Activated naive CD8-positive, alpha-beta T cell treated with anti-CD3 and anti-CD28 coated beads, Interleukin-2, amount 50 U/mL, for 24 hours (primary cell): ENCODE measurements around the gene PDIA5.
"Not testable (repeated sequence)": the region's sequence is repeated elsewhere in the genome, so short reads cannot be mapped to it uniquely, and the experiment has no call there.

Source experiments
- ATAC-seq: fragments of 150-1000 bp; cut with Tn5 transposase; one replicate; pipeline ENCODE4 v1.10.0; 2021
- DNase-seq: peaks from one replicate; pipeline ENCODE4 v3.0.0; 2021
- H3K27ac Mint-ChIP-seq: one replicate; pipeline ENCODE4 v1.8.0; 2021; ENCODE audit warnings: mild to moderate bottlenecking, mixed read lengths
- H3K27me3 Mint-ChIP-seq: one replicate; pipeline ENCODE4 v1.8.0; 2021; ENCODE audit warnings: mixed read lengths
- H3K36me3 Mint-ChIP-seq: one replicate; pipeline ENCODE4 v1.8.0; 2021; ENCODE audit warnings: low read depth, mixed read lengths
- H3K4me1 Mint-ChIP-seq: one replicate; pipeline ENCODE4 v1.8.0; 2021; ENCODE audit warnings: mixed read lengths
- H3K4me3 Mint-ChIP-seq: one replicate; pipeline ENCODE4 v1.8.0; 2021; ENCODE audit warnings: mild to moderate bottlenecking, moderate library complexity, mixed read lengths
- H3K9me3 Mint-ChIP-seq: one replicate; pipeline ENCODE4 v1.8.0; 2021; ENCODE audit warnings: mixed read lengths

PDIA5 gene

DNA sequence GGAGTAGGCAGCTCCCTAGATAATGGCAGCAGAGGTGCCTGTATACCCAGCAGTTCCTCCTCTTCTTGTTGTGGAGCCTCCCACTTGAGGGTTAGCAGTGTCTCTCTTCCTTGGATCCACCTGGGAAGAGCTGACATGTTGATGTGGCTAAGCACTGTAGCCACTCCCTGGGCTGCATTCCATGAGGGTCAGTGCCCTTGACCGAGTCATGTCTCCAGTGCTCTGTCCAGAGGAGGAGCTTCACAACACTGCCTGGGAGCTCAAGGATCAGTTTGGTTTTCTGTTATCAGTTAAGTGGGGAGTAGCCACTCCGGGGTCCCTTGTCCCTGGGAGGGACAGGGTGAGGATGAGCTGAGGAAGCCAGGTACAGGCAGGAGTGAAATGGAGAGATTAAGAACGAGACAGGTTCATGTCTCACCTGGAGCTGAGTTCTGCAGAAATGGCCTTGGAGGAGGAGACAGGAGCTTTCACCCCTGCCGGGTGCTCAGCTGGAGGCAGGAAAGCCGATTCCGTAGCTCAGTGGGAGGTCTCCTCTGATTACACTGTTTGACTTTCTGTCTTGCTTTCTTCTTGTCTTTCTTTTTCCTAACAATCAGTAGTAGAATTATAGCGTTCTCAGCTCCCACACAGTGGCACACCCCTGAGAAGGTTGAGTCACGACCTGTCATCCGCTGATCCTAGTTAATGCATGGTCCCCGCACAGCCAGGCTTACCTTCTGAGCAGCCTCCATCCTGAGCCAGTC lies 77.0 kb downstream of the PDIA5 start:
- no peaks in the 10 kb centered on the region for H3K4me1 Mint-ChIP-seq
- no peak overlapping the region for H3K27ac Mint-ChIP-seq
- H3K9me3 Mint-ChIP-seq = peaks cover under 1% of the 10 kb centered on the region
- DNase-seq (no peak), ATAC-seq (no peak)
- H3K27me3 Mint-ChIP-seq = no peaks in the 10 kb centered on the region
- H3K4me3 Mint-ChIP-seq = no peak overlapping the region
- peaks cover 34% of the 10 kb centered on the region for H3K36me3 Mint-ChIP-seq

DNA sequence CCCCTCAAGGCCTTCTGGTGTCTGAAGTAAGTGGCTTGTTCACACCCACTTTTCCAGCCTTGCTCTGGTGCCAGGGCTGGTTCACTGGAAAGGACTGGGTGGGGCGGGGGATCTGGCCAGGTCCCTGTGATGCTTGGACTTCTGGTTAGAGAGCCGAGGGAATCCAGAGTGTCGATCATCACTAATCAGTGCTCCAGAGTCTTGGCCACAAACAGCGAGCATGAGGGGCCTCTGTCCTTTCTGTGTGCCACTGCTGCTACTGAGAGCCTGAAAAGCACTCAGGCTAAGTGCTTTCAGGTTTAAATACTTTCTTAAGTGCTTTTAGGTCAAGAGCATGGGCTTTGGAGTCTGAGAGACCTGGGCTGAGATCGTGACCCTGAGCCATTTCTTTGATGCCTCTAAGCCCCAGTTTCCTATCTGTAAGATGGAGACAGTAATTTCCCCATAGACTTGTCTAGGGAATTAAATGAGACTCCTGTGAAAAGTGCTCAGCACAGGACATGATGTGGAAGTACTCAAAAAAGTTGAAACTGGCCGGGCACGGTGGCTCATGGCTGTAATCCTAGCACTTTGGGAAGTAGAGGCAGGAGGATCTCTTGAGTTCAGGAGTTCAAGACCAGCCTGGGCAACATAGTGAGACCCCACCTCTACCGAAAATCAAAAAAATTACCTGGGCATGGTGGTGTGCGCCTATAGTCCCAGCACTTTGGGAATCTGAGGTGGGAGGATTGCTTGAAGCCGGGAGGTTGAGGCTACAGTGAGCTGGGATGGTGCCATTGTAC lies 81.1 kb downstream of the PDIA5 start:
- no peak overlapping the region for H3K4me3 Mint-ChIP-seq
- H3K9me3 Mint-ChIP-seq = peaks cover 5% of the 10 kb centered on the region
- peaks cover 62% of the 10 kb centered on the region for H3K36me3 Mint-ChIP-seq
- DNase-seq = no peak
- H3K4me1 Mint-ChIP-seq = no peaks in the 10 kb centered on the region
- no peak for ATAC-seq
- H3K27me3 Mint-ChIP-seq = no peaks in the 10 kb centered on the region
- no peak overlapping the region for H3K27ac Mint-ChIP-seq

DNA sequence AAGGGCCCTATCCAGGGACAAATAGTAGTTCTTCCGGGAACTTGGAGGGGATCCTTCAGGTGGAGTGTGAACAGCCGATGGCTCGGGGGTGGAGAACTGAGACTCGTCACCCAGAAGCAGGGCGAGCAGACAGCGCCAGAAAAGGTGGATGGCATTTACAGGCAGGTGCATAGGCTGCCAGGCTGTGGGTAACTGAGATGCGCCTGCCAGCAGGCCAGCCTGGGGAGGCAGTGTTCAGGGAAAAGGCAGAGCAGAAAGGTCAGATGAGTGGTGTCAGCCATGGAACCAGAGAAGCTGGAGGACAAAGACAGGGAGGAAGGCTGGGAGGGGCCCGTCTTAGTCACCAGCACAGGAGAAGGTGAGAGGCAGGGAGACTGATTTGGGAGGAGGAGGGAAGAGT lies 81.9 kb downstream of the PDIA5 start:
- DNase-seq (no peak), ATAC-seq (no peak)
- Mint-ChIP-seq H3K27me3 (no peaks in the 10 kb centered on the region), H3K4me1 (no peaks in the 10 kb centered on the region), H3K27ac (no peak overlapping the region), H3K4me3 (no peak overlapping the region), H3K36me3 (peaks cover 60% of the 10 kb centered on the region), H3K9me3 (peaks cover 5% of the 10 kb centered on the region)

DNA sequence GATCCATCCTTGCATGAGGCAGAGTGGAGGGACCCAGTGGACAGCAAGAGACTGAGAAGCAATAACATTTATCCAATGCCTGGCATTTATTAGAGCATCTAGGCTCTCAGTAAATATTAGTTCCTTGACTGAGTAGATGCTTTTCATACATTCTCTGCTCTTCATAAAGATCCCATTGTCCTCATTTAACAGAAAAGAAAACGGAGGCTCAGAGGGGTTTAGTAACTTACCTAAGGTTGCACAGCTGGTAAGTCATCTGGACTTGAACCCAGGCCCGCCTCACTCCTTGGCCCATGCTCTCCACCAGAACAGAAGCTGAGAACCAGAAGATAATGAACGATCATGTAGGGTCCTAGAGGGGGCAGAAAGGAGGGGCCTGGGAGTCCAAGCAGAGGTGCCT lies 82.7 kb downstream of the PDIA5 start:
- no peak overlapping the region for H3K27ac Mint-ChIP-seq
- H3K27me3 Mint-ChIP-seq = no peaks in the 10 kb centered on the region
- DNase-seq (no peak), ATAC-seq (no peak)
- peaks cover 5% of the 10 kb centered on the region for H3K9me3 Mint-ChIP-seq
- no peak overlapping the region for H3K4me3 Mint-ChIP-seq
- H3K4me1 Mint-ChIP-seq = no peaks in the 10 kb centered on the region
- H3K36me3 Mint-ChIP-seq = peaks cover 56% of the 10 kb centered on the region

DNA sequence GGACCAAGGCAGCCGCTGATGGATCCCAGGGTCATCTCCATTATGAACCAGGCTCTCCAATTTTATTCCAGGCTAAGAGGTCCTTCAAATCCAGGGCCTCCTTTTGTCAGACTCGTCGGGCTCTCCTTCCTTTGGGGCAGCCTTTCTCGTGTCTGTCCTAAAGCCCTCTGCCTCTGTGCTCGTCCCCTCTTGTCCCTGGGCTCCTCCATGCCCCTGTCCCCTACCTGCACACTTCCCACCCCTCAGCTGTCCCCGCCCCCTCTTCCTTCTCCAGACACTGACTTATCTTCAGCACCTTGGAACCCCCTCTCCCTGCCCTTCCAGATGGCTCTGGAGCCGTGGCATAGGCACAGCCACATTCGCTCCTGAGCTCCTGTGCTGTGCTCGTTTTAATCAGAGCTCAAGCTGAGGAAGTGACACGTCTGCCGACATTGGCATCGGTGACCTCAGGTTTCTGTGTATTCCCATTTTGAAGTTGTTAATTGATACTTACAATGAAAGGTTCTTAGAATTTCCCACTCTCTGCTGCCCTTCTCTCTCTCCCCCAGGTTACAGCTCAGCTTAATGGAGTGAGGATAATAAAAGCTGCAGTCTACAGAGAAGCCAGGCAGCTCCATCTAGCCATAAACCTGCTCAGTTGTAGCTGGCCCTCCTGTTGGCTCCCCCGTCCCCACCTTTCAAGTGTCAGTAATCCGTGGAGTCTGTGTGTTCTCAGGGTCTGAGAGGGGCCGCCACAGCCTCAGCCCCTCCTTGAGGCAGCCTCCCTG lies 83.8 kb downstream of the PDIA5 start:
- no peaks in the 10 kb centered on the region for H3K27me3 Mint-ChIP-seq
- H3K27ac Mint-ChIP-seq = no peak overlapping the region
- DNase-seq (no peak), ATAC-seq (no peak)
- H3K36me3 Mint-ChIP-seq = peaks cover 55% of the 10 kb centered on the region
- peaks cover 5% of the 10 kb centered on the region for H3K9me3 Mint-ChIP-seq
- H3K4me1 Mint-ChIP-seq = no peaks in the 10 kb centered on the region
- no peak overlapping the region for H3K4me3 Mint-ChIP-seq

DNA sequence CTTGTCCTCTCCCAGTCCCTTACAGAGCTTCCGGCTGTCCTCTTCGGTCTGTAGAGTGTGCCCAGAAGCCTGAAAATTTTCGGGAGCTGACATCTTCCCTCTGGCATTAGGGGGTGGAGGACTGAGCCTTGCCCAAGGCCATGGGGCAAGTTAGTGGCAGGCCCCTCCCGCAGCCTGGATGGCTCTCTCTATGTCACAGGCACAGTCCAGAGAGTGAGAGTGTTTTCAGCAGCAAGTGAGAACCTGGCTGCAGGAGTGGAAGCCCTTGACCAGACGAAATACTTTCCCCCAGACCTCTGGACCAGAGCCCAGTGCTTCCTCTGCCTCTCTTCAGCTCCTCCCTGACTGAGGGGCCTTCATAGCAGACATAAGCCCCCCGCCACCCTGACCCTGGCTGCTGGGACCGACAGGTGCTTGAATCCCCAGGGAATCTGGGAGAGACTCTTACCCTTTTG lies 84.5 kb downstream of the PDIA5 start:
- peaks cover 50% of the 10 kb centered on the region for H3K36me3 Mint-ChIP-seq
- no peak overlapping the region for H3K4me3 Mint-ChIP-seq
- no peaks in the 10 kb centered on the region for H3K4me1 Mint-ChIP-seq
- no peak for ATAC-seq
- no peaks in the 10 kb centered on the region for H3K27me3 Mint-ChIP-seq
- no peak overlapping the region for H3K27ac Mint-ChIP-seq
- DNase-seq = no peak
- H3K9me3 Mint-ChIP-seq = peaks cover 5% of the 10 kb centered on the region

DNA sequence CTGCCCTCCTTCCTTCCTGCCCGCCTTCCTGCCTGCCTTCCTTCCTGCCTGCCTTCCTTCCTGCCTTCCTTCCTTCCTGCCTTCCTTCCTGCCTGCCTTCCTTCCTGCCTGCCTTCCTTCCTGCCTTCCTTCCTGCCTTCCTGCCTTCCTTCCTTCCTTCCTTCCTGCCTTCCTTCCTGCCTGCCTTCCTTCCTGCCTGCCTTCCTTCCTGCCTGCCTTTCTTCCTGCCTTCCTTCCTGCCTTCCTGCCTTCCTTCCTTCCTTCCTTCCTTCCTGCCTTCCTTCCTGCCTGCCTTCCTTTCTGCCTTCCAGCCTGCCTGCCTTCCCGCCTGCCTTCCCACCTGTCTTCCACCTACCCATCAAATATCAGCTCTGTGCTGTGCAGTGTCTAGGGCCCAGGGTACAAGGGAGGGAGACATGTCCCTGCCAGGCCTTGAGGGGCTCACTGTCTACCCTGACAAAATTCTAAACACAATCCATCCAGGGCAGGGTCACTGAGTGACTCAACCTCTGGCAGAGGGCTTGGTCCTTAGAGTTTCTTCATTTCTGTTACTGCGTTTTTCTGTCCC lies 85.1 kb downstream of the PDIA5 start:
- not testable (repeated sequence) for H3K4me1 Mint-ChIP-seq, H3K9me3 Mint-ChIP-seq, ATAC-seq, H3K27ac Mint-ChIP-seq, H3K4me3 Mint-ChIP-seq, DNase-seq, H3K27me3 Mint-ChIP-seq
- peaks cover 49% of the 10 kb centered on the region for H3K36me3 Mint-ChIP-seq

DNA sequence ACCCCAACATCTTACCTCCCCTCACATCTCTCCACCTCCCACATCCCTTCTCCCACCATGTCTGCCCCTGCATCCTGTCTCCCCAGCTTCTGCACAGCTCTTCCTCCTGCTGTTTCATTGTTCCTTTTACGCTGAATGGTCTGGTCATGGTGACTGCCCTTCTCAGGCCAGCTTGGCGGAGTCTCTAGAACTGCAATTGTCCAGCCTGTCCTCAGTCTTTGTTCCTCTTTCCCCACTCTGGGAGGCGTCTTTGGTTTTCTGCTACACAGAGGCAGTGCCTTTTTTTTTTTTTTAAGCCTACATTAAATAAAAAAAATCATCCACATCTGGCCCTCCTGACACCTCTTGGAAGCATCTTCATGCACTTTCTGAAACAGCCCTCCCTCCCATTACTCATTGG lies 85.9 kb downstream of the PDIA5 start:
- no peaks in the 10 kb centered on the region for H3K27me3 Mint-ChIP-seq
- DNase-seq (no peak), ATAC-seq (no peak)
- H3K4me1 Mint-ChIP-seq = no peaks in the 10 kb centered on the region
- peaks cover 47% of the 10 kb centered on the region for H3K36me3 Mint-ChIP-seq
- peaks cover 5% of the 10 kb centered on the region for H3K9me3 Mint-ChIP-seq
- no peak overlapping the region for H3K27ac Mint-ChIP-seq
- H3K4me3 Mint-ChIP-seq = no peak overlapping the region

DNA sequence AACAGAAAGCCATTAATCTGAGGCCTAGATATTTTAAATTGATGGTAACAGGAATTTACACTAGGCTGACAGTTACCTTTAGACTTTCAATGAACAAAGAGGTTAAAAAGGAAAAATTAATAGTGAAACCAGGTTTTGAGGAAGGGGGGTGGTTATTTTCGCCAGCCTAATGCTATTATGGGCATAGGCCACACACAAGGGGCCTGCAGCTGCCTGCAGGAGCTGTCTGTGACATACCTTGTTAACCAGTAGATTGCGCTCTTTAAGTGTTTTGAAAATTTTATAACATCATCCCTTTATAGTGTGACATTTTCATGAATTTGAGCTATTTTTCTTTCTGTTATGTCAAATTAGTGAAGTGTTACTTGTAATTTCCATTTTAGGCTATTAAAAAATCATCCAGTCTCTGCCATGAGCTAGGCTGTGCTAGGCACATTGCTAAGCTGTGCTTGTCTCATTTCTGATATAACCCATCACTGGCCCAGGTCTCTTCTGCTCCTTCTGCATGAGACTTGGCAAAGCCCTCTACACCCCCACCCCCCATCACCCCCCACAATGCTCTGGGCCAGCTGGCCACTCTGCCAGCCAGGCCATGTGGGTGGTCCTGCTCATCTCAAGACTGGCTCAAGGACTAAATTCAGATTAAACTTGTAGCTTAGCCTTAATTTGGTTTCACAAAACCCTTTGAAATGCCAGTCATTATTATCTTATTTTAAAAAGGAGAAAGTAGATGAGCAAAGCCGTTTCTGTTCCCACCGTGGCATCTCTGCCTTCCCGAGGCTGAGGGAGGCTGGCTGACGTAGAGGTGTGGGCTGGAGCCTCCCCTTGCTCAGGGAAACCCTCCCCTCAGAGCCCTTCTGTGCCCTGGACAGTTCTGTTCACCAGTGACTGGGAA lies 86.5 kb downstream of the PDIA5 start:
- ATAC-seq (no peak), DNase-seq (no peak)
- no peak overlapping the region for H3K4me3 Mint-ChIP-seq
- H3K36me3 Mint-ChIP-seq = peaks cover 46% of the 10 kb centered on the region
- peaks cover 5% of the 10 kb centered on the region for H3K9me3 Mint-ChIP-seq
- no peak overlapping the region for H3K27ac Mint-ChIP-seq
- H3K4me1 Mint-ChIP-seq = no peaks in the 10 kb centered on the region
- H3K27me3 Mint-ChIP-seq = no peaks in the 10 kb centered on the region

DNA sequence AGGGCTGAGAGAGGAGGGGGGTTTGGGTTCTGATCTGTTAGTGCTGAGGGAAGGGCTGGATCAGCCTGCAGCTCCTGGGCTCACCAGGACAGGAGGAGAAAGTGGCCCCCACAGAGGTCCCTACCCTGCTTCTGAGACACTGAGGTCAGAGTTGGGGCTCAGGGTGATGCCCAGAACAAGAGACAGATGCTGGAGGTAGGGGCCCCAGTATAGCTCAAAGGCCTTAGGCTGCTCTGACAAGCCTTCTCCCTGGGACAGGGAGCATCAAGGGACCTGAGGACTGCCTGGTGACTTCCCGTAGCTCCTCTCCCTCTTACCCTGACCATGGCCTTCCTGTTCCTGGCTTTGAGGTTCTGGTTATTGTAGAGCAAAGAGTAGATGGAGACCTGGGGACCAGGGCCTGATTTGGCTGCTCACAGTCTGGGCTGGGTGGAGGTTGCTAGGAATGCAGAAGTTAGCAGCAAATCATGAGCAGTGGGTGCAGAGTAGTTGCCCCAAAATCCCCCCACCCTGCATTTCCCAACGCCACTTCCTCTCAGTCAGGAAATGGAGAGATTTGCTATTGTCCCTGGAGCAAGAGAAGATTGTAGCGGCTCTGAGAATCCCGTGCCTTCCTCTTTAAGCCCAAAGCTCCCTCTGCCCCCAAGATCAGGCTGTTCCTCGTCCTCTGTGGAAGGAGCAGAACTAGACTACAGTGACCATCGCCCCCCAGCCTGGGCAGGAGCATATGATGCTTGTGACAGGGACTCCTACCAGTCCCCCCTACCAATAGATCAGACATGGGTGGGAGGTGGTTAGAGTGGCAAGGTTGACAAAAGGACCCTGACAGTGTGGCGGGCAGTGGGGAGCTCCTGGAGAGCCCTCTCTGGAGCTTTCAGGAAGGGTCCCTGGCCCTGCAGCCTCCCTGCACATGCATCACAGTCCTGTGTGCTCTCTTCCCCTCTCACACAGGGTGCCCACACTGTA lies 87.5 kb downstream of the PDIA5 start:
- ATAC-seq = no peak
- Mint-ChIP-seq H3K36me3 (peaks cover 43% of the 10 kb centered on the region), H3K9me3 (no peaks in the 10 kb centered on the region), H3K27me3 (no peaks in the 10 kb centered on the region), H3K4me1 (no peaks in the 10 kb centered on the region), H3K27ac (no peak overlapping the region), H3K4me3 (no peak overlapping the region)
- DNase-seq = no peak

DNA sequence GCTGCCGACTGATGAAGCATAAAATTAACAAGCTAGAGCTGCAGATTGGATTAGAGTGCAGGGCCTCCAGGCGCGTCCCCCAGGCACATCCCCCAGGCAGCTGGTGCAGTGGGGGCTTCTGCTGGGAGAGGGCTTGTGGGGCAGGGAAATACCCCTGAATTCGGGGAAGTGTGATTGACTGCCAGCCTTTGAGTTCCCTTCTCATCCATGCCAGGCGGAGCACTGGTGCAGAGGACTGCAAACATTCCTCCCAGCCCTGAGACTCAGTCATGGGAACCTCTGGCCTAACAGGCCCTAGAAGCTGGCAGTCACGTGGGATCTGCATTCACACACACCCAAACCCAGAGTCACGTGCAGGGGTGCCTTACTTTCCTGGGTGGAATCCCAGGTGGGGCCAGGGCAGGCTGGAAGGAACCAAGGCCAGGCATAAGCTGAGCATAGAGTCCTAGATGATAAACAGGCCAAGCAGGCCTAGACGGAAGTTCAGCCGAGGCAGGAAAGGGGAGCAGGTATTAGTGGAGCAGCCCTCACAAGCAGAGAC lies 88.7 kb downstream of the PDIA5 start:
- ATAC-seq = no peak
- Mint-ChIP-seq H3K36me3 (peaks cover 33% of the 10 kb centered on the region), H3K27me3 (no peaks in the 10 kb centered on the region), H3K27ac (no peak overlapping the region), H3K9me3 (no peaks in the 10 kb centered on the region), H3K4me1 (no peaks in the 10 kb centered on the region), H3K4me3 (no peak overlapping the region)
- DNase-seq = no peak

DNA sequence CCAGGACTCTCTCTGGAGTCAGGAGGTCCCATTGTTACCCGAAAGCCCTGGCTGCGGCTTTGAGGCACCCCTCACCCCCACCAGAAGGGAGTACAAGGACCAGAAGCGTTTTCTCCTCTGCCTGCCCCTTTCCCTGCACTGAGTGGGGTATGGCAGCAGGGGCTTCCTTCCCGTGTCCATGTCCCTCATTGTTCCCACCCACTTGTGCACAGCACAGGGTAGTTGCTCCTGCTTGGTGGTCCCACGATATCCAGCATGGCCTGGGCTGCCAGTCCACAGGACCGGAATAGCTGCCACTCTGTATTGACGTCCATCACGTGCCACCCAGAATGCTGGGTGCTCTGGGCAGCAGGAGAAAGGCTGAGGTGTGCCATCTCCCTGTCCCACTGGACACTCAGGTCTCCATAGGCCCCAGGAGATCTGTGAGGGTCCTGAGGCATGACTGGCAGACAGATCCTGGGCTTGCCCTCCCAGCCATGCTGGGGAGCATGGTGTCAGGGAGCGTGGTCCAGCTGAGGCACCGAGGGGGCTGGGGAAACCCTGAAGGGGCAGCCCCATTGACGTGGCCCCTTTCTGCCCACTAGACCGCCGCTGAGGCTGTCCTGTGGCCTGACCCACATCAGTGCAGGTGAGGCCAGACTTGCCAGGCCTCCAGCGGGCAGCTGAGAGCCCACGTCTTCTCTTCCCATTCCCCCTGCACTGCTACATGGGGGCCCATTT lies 89.6 kb downstream of the PDIA5 start:
- Mint-ChIP-seq H3K27ac (no peak overlapping the region), H3K4me3 (no peak overlapping the region), H3K27me3 (no peaks in the 10 kb centered on the region), H3K4me1 (no peaks in the 10 kb centered on the region), H3K9me3 (no peaks in the 10 kb centered on the region), H3K36me3 (peaks cover 31% of the 10 kb centered on the region)
- no peak for ATAC-seq
- no peak for DNase-seq
